GM23248 (cell line): ENCODE data around the gene KCNMA1. TPM values are rescaled to one million over a fixed set of nuclear protein-coding genes. Genes with fewer than 3 reads are reported as not detected.

ENCODE experiments used
- DNase-seq: peaks from one replicate; pipeline ENCODE4 v3.0.0-alpha.2; 2015
- H2AFZ ChIP-seq: fragments of 200-600 bp; sonication (generic); 2 replicates; pipeline ENCODE4 v1.6.1; 2016; ENCODE audit warnings: antibody characterized with exemption
- H3F3A ChIP-seq: fragments of 200-600 bp; sonication (generic); 2 replicates; pipeline ENCODE4 v1.6.1; 2016; ENCODE audit warnings: mild to moderate bottlenecking, antibody characterized with exemption, mixed run types; ENCODE audit not compliant: insufficient read depth
- H3K27ac ChIP-seq: fragments of 200-600 bp; sonication (generic); 2 replicates; pipeline ENCODE4 v1.5.1; 2016; ENCODE audit warnings: mild to moderate bottlenecking
- H3K27me3 ChIP-seq: fragments of 200-600 bp; sonication (generic); replicated peaks from 2 replicates; pipeline ENCODE4 v1.6.1; 2016; ENCODE audit warnings: mild to moderate bottlenecking; ENCODE audit not compliant: insufficient read depth
- H3K36me3 ChIP-seq: fragments of 200-600 bp; sonication (generic); 2 replicates; pipeline ENCODE4 v1.6.1; 2016; ENCODE audit warnings: low read depth, mild to moderate bottlenecking
- H3K4me1 ChIP-seq: fragments of 200-600 bp; sonication (generic); 2 replicates; pipeline ENCODE4 v1.6.1; 2016; ENCODE audit warnings: mild to moderate bottlenecking; ENCODE audit not compliant: insufficient read depth
- H3K4me2 ChIP-seq: fragments of 200-600 bp; sonication (generic); one replicate; pipeline ENCODE4 v1.6.1; 2016; ENCODE audit warnings: mild to moderate bottlenecking; ENCODE audit not compliant: unreplicated experiment
- H3K4me3 ChIP-seq: fragments of 200-600 bp; sonication (generic); 2 replicates; pipeline ENCODE4 v1.5.1; 2016; ENCODE audit warnings: mild to moderate bottlenecking
- H3K79me2 ChIP-seq: fragments of 200-600 bp; sonication (generic); 2 replicates; pipeline ENCODE4 v1.6.1; 2016; ENCODE audit warnings: mild to moderate bottlenecking; ENCODE audit not compliant: insufficient read depth
- H3K9ac ChIP-seq: fragments of 200-600 bp; sonication (generic); 2 replicates; pipeline ENCODE4 v1.6.1; 2016; ENCODE audit warnings: mild to moderate bottlenecking
- H3K9me2 ChIP-seq: fragments of 200-600 bp; sonication (generic); 2 replicates; pipeline ENCODE4 v1.6.1; 2016; ENCODE audit warnings: mixed run types, mild to moderate bottlenecking, moderate library complexity; ENCODE audit not compliant: insufficient read depth
- H3K9me3 ChIP-seq: fragments of 200-600 bp; sonication (generic); one replicate; pipeline ENCODE4 v1.6.1; 2017; ENCODE audit warnings: low read depth
- H4K20me1 ChIP-seq: fragments of 200-600 bp; sonication (generic); 2 replicates; pipeline ENCODE4 v1.6.0; 2016; ENCODE audit not compliant: insufficient read depth
- EZH2 ChIP-seq: fragments of 200-600 bp; sonication (generic); IDR thresholded peaks from 2 replicates; pipeline ENCODE4 v1.6.1; 2018; ENCODE audit warnings: antibody characterized with exemption, mild to moderate bottlenecking; ENCODE audit not compliant: insufficient read depth, poor library complexity, severe bottlenecking
- EZH2phosphoT487 ChIP-seq: fragments of 200-600 bp; sonication (generic); IDR thresholded peaks from 2 replicates; pipeline ENCODE4 v1.6.1; 2018; ENCODE audit warnings: antibody characterized with exemption, moderate library complexity, mild to moderate bottlenecking, low read depth; ENCODE audit not compliant: insufficient read depth
- WGBS, 2 experiments: methylation state at CpG; one replicate each; pipeline ENCODE4 v1.1.6; 2015 to 2017; ENCODE audit warnings: low lambda C conversion rate in 2 of 2, low coverage in 1 of 2; ENCODE audit errors: missing lambda C conversion rate in 2 of 2; 5-methylcytosine and 5-hydroxymethylcytosine counted together
- in situ Hi-C: fragments of 300-500 bp; cut with MboI; formaldehyde crosslinking; loops from 2 replicates; pipeline ENCODE4 v1.15.0; 2020
- polyA plus RNA-seq: library from polyadenylated mRNA; unstranded; fragments of >200 nt; fragmentation: Nextera tagmentation; extraction: Ambion mirVana; gene quantifications from 2 replicates; pipeline ENCODE4 v1.2.1, GENCODE V29; 2016
- total RNA-seq: library from RNA; depleted of rRNA; stranded (reverse); fragments of >200 nt; shearing (Covaris generic); gene quantifications from 2 replicates; pipeline ENCODE4 v1.2.3, GENCODE V29; 2014

KCNMA1 gene
- total and polyA plus RNA-seq, 2 experiments from 2014 or later, result 14.2 to 25.1 TPM

DNA sequence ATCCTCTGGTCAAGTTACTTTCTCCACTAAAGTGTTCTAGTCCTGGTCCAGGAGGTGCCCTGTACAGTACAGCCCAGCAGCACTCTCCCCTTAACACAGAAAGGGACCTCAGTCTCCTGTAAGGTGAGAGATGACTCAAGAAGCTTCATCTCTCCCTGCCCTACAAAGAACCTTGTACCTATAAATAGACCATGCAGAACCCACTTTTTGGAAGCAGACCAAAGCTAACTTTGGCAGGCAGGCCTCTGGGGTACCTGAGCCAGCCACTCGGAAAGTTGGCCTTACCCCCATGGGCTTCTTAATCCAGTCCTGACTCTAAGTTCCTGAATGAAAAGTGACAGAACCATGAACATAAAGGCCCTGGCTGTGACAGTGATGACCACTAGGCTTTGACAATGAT is 454.8 kb downstream of the KCNMA1 start:
- 95 to 100% methylated on average over 1 of the region's 1 CpG for WGBS, 2 experiments
- H3K9me2 ChIP-seq, result no peaks in the 10 kb centered on the region
- no peak overlapping the region for H3K9ac ChIP-seq
- no peaks in the 10 kb centered on the region for H3K27me3 ChIP-seq
- DNase-seq, result no peak
- no peaks in the 10 kb centered on the region for H3K79me2 ChIP-seq
- no peaks in the 10 kb centered on the region for H3K36me3 ChIP-seq
- no peak overlapping the region for H3K4me3 ChIP-seq
- H3K9me3 ChIP-seq, result no peaks in the 10 kb centered on the region
- TF ChIP-seq EZH2phosphoT487, result no peak
- TF ChIP-seq EZH2, result no peak
- no peak overlapping the region for H3K4me2 ChIP-seq
- no peaks in the 10 kb centered on the region for H4K20me1 ChIP-seq
- in situ Hi-C loops, result no loop called here
- H2AFZ ChIP-seq, result no peak overlapping the region
- H3F3A ChIP-seq, result peaks cover 16% of the 10 kb centered on the region; the same call in 1 of the 2 replicates
- H3K4me1 ChIP-seq, result peaks cover 35% of the 10 kb centered on the region
- H3K27ac ChIP-seq, result no peak overlapping the region

DNA sequence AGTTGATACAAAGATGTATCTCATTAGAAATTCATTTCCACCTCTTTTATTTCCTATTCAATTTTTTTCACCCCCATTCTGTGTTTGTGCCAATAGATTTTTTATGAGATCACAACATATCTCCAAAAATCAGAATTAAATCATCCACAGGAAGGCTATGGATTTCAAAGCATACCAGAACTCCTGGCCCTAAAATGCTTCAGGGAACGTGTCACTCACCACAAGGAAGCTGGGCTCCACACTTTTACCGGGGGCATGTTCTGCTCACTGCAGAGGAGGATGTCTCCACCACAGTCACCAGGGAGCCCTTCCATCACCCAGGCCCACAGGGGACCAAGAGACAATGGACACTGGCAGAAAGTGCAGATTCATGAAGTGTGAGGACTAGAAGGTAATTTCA is 456.8 kb downstream of the KCNMA1 start:
- no peak overlapping the region for H3K27ac ChIP-seq
- in situ Hi-C loops, result no loop called here

DNA sequence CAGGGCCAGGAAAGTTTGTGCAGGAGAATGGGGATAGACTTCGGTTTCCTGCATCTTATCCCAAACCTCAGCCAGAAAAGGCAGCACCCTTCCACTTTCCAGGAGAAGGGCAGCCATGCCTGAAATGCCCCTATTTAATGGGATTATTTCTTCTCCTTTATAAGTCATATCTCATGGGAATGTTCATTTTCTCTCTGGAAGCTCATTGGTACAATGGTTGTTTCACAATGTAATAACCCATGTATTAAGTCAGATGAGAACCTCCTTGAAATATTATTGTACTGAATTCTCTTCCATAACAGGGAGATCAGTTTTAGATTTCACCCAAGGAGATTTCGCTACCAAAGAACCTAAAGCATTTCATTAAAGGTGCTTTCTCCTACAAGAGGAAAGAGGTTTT is 457.5 kb downstream of the KCNMA1 start:
- in situ Hi-C loops, result no loop called here
- Histone ChIP-seq H3K27me3 (no peaks in the 10 kb centered on the region), H3K9me2 (no peaks in the 10 kb centered on the region), H3K9me3 (no peaks in the 10 kb centered on the region), H3K4me2 (no peak overlapping the region), H3K79me2 (no peaks in the 10 kb centered on the region), H3K9ac (no peak overlapping the region), H4K20me1 (no peaks in the 10 kb centered on the region), H2AFZ (no peak overlapping the region), H3K4me3 (no peak overlapping the region), H3K36me3 (no peaks in the 10 kb centered on the region), H3K4me1 (peaks cover 24% of the 10 kb centered on the region), H3F3A (peaks cover 16% of the 10 kb centered on the region; the same call in 1 of the 2 replicates), H3K27ac (peak overlapping the region; percentile 47)
- 98 to 100% methylated on average over 2 of the region's 2 CpGs for WGBS, 2 experiments
- TF ChIP-seq EZH2phosphoT487, result no peak
- no peak for TF ChIP-seq EZH2
- DNase-seq, result peak; percentile 42

More for the DNA sequence above, 456.8 kb downstream of the KCNMA1 start:
- Histone ChIP-seq H3K79me2 (no peaks in the 10 kb centered on the region), H3K36me3 (no peaks in the 10 kb centered on the region), H3K4me2 (no peak overlapping the region), H2AFZ (no peak overlapping the region), H3F3A (peaks cover 16% of the 10 kb centered on the region; the same call in 1 of the 2 replicates), H3K9me2 (no peaks in the 10 kb centered on the region), H3K27me3 (no peaks in the 10 kb centered on the region), H3K9me3 (no peaks in the 10 kb centered on the region), H3K4me1 (peaks cover 24% of the 10 kb centered on the region), H3K4me3 (no peak overlapping the region), H3K9ac (no peak overlapping the region), H4K20me1 (no peaks in the 10 kb centered on the region)
- DNase-seq, result peak; percentile 36
- WGBS, 2 experiments, result 26 to 34% methylated on average over 2 of the region's 2 CpGs
- no peak for TF ChIP-seq EZH2phosphoT487
- TF ChIP-seq EZH2, result no peak

DNA sequence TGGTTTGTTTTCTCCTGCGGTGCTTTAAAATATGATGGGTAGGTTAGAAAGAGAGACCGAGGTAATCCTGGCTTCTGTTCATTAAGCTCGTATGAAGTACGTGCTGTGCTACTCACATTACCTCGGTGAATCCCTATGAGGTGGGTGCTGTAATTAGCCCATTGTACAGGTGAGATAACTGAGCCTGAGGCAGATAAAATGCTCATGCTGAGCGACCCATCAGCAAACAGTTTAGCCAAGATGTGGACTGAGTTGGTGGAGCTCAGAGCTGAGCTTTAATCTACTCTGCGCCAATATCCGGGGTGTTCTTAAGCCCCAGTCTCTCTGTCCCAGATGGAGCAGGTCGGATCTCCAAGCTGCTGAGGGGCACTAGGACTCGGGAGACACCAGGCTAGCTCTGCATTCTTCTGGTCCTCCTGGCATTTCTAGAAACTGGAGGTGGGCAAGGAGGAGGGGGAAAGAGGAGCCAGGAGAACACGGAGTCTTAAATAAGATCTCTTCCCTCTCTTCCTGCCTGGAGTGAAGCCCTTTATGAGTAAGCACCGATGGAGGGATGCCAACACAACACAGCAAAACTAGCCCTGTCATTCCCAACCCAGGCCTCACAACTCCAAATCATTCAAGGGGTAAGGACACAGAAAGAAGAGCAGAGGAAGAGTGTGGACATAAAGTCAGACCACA is 458.5 kb downstream of the KCNMA1 start:
- no peak for TF ChIP-seq EZH2
- TF ChIP-seq EZH2phosphoT487, result no peak
- peak overlapping the region; percentile 29 for H3K4me2 ChIP-seq

DNA sequence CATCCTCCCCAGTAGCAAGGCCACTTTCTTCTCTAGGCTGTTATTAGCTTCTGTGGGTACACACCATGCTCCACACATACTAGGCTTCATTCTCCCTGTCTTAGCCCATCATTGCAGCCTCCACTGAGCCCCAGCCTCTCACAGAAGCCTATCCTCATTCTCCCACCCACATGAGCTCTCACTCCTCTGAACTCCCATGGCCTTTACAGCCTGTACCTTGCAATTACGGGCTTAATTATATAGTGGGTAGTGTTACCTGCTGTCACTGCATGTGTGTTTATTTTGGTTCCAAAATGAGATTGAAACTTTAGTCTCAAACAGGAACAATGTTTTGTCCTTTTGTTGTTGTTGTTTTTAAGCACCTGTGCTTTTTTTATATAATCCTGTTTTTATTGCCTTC is 460.0 kb downstream of the KCNMA1 start:
- no peak overlapping the region for H2AFZ ChIP-seq
- no peaks in the 10 kb centered on the region for H3K36me3 ChIP-seq
- H3K4me2 ChIP-seq, result no peak overlapping the region
- DNase-seq, result no peak
- peaks cover 16% of the 10 kb centered on the region; the same call in 1 of the 2 replicates for H3F3A ChIP-seq
- in situ Hi-C loops, result loop anchor here (10.0 kb wide), 1 partner anchor 317 kb away; no protein-coding TSS in a partner anchor
- peaks cover 24% of the 10 kb centered on the region for H3K4me1 ChIP-seq
- H4K20me1 ChIP-seq, result no peaks in the 10 kb centered on the region
- H3K4me3 ChIP-seq, result no peak overlapping the region
- no peak overlapping the region for H3K9ac ChIP-seq
- no peaks in the 10 kb centered on the region for H3K79me2 ChIP-seq
- H3K27ac ChIP-seq, result no peak overlapping the region
- H3K27me3 ChIP-seq, result no peaks in the 10 kb centered on the region
- WGBS, 2 experiments, result 95 to 96% methylated on average over 1 of the region's 1 CpG
- no peak for TF ChIP-seq EZH2phosphoT487
- TF ChIP-seq EZH2, result no peak
- no peaks in the 10 kb centered on the region for H3K9me3 ChIP-seq
- H3K9me2 ChIP-seq, result no peaks in the 10 kb centered on the region

More for the DNA sequence above, 458.5 kb downstream of the KCNMA1 start:
- Histone ChIP-seq H3K9me3 (no peaks in the 10 kb centered on the region), H2AFZ (peak overlapping the region; percentile 56), H3K36me3 (no peaks in the 10 kb centered on the region), H3F3A (peaks cover 16% of the 10 kb centered on the region; the same call in 1 of the 2 replicates), H3K9me2 (no peaks in the 10 kb centered on the region), H3K4me3 (peak overlapping the region; percentile 22; the same call in 1 of the 2 replicates), H3K9ac (peak overlapping the region; percentile 9; the same call in 1 of the 2 replicates), H3K79me2 (no peaks in the 10 kb centered on the region), H3K4me1 (peaks cover 24% of the 10 kb centered on the region), H3K27me3 (no peaks in the 10 kb centered on the region), H4K20me1 (no peaks in the 10 kb centered on the region), H3K27ac (peak overlapping the region; percentile 47)
- WGBS, 2 experiments, result 49 to 51% methylated on average over 12 of the region's 12 CpGs
- in situ Hi-C loops, result loop anchor here (10.0 kb wide), 1 partner anchor 316 kb away; no protein-coding TSS in a partner anchor
- DNase-seq, result peak; percentile 94
